ENCODE measurements around the gene IRF2.

The IRF2 gene

DNA sequence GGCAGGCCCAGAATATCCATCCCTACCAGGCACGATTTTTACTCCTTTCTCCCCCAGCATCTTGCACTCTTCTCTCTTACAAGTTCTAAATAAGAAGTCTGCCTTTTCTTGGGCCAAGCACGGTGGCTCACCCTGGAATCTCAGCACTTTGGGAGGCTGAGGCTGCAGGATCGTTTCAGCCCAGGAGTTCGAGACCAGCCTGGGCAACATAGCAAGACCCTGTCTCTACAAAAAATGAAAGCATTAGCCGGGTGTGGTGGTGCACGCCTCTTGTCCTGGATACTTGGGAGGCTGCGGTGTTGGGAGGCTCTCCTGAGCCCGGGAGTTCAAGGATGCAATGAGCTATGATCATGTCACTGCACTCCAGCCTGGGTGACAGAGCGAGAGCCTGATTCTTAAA, 64.8 kb downstream of the IRF2 start:
- no peak for DNase-seq (ENCODE audit: low spot score)

DNA sequence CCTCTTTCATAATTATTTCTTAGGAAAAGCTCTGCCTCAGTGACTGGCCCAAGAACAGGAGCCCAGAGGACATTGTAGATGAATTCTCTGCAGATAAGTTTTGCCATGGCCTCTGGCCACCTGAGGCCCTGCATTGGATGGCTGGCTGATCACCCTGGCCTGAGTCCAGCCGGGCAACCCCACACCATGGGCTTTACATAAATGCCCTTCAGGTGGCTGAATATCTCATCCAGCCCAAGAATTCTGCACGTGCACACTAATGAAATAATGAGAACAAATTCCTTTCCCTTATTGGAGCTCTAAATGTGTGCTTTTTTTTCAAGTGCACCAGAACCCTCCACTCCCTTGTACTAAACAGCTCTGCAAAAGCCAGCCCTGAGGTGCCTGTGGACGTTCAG, 65.7 kb downstream of the IRF2 start:
- DNase-seq (ENCODE audit: low spot score): no peak

DNA sequence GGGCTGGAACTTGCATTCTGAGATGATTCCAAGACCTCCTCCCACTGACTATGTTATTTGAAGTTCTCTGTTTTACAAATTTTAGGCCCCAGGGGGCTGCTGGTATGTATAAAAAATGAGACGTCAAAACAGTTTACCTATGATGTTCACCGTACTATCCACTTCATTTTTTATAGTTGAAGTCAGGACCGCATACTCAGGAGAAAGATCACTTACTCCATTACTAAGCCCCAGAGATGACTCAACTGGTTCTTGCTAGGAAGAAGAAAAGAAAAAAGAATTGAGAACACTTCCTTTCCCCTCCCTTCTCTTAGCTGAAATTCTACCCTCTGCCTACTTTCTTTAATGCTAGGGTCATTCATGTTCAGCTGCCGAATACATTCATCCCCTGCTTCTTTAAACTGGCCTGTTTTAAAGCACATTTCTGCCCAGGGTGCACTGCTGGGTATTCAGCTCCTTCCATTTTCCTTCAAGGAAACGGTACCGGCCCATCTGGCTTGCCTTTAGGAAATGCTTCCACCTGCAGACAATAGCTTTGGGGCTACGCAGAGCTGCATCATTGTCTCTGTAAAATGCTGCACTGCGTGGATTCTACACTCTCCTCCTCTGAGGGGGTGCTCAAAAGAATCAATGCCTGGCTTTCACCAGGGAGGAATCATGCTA, 66.2 kb downstream of the IRF2 start:
- no peak for DNase-seq (ENCODE audit: low spot score)

DNA sequence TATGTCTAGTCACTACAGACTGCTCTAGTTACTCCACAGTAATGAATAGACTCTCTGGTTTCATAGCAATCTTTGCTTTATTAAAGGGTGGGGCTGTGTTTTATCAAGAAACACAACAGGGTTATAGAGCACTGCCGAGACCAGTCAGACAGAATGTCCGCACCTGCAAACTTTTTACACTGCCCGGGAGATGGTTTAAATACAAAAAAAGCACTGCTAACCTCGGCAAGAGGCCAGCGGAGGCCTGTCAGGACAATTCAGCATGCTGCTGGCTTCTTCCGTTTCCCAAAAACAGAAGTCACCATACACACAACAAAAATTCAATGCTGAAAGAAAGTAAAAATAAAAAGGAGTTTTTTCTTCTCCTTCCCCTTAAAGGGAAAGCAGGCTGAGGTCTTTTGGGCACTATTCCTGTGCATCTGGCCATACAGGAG, 67.4 kb downstream of the IRF2 start:
- DNase-seq (ENCODE audit: low spot score): no peak

DNA sequence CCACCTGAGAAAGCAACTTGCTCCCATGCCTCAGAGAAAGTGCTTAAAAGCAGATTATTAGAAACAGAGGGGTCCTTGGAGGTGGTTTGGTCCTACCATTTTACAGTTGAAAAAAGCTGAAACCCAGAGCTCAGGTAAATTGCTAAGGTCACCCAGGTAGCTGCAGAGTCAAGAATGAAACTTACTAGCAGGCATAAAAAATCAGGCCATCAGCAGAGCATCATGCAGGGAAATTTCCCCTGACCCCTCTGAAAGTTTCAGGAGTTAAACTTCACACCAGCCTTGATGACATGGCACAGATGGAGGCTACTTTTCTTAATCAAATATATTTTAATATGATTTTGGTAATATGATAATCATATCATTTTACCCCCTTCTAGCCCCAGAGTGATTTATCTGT, 70.3 kb downstream of the IRF2 start:
- DNase-seq (ENCODE audit: low spot score): no peak

DNA sequence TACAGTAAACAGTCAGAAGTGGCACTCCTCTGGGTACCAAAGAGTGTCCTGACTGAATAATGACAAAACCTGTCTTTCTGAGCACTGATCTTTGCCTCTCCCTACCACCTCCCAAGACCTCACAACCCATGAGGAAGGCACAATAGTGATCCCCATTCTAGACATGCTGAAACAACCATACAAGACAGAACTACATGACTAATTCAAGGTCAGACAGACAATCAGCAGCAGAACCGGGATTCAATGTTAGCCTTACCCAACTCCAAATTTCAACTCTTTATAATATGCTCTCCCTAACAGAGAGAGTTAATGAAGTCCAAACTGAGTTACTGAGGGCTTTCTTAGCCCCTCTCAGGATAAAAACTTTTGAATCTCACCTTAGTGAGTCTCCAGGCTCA, 71.0 kb downstream of the IRF2 start:
- DNase-seq (ENCODE audit: low spot score): no peak

DNA sequence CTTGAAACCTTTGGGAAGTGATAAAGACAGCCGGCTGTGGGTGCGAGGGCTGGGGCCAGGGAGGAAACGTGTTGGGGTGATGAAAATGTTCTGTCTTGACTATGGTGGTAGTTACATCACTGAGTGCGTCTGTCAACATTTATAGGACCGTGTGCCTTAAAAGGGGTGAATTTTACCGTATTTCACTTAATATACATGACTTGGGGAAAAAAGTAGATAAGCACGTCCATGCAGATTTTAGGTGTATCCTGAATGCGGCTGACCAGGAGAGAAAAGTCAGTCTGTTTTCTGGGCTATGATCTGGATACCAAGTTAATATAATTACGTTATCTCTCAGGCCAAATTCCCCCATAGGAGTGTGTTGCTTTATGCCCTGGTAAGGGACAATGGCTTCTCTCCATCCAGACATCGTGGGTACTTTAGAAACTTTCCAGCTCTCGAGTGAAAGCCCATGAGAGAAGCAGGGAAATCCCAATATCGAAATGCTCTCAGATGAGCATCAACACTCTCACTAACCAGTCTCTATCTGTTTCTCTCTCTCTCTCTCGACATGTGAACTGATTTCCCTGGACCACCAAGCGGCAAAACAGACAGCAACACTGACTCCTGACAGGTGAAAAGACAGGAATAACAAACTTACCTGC, 71.5 kb downstream of the IRF2 start:
- no peak for DNase-seq (ENCODE audit: low spot score)

DNA sequence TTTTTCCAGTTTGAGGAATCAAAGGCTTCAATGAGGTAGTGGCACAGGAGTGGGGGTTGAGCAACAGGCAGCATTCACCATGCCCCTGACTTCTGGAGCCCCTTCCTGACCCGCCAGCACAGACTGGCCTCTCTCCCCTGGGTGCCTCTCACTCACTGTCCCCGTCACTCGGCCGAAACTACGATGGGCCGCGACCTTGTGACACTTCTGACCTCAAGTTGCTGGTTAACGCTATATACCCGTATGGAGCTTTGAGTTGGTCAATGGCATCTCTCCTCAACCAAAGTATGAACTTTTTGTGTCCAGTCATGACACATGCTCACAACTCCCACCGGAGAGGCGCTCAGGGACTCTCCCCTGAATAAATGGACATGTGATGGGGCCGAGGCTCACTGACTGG, 72.1 kb downstream of the IRF2 start:
- no peak for DNase-seq (ENCODE audit: low spot score)

DNA sequence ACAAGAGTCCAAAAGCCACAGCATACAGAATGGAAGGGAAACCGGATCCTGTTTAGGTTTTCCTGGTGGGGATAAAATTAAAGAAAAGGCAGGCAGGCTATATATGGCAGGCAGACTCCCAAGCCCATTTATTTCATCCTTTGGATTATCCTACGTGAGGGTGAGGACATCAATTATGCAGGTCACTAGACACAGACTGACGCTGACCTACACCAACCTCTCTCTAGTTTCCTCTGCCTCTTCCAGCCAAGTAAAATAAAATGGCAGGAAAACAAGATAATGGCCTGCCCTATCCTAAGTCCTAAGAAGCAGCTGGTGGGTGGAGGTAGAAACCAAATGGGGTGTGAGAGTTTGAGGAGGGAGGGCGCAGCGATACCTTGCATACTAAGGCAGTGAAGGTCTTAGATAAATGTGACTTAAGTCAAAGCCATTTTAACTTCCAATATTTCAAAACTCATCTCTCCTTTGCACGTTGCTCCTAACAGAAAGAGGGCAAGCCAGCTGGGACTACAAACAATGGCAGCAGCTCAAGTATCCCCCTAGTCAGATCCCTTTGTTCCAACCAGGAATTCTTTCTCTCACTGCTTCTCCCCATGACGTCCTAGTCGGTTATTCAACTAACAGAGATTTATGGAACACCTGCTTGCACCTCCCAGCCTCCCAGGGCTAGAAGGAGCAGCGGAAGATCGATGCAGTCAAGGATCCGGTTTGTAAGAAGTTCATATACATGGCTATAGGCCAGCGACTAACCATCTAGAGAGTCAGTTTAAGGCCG, 72.8 kb downstream of the IRF2 start:
- no peak for DNase-seq (ENCODE audit: low spot score)

DNA sequence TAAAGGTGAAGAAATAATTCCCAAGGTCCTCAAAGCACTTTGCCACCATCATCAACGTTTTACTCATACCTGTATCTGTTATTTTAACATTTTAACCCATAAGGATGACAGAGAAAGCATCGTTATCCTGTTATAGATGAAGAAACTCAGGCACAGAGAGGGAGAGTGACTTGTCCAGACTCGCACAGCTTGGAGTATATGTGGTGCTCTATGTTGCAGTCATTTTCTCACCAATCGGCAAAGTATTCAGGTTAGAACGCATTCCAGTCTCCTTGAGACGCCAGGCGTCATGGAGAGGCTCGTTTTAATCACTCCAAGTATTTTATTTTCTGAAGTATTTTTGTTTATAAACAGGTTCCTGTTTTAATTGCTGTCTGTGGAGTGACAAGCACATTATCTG, 73.5 kb downstream of the IRF2 start:
- DNase-seq (ENCODE audit: low spot score): no peak

DNA sequence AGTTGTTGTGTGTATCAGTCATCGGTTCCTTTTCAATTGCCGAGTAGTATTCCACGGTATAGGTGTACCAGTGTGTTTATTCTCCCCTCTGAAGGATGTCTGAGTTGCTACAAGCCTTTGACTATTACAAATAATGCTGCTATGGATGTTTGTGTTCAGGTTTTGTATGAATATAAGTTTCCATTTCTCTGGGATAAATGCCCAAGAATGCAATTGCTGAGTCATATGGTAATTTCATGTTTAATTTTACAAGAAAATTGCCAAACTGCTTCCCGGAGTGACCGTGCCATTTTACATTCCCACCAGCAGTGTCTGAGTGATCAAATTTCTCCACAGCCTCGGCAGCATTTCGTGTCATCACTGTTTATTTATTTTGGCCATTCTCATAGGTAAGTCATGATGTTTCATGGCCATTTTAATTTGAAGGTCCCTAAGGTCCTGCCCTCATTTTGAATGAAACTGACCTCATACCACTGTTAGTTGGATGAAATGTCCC, 73.9 kb downstream of the IRF2 start:
- DNase-seq (ENCODE audit: low spot score): no peak

DNA sequence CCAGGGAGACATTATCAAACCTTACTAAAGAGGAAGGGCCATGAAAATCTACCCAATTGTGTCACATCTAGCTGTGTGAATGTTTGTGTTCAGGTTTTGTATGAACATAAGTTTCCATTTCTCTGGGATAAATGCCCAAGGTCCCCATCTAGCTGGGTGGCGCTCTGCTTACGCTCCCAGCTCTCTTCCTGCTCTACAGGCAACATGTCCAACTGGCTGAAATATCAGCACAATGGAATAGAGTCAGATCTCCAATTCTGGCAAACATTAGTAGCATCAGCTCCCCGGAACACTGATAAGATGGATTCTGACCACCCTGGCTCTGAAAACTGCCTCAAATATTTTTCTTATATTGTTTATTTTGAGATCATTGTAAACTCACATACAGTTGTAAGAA, 74.8 kb downstream of the IRF2 start:
- DNase-seq (ENCODE audit: low spot score): no peak

DNA sequence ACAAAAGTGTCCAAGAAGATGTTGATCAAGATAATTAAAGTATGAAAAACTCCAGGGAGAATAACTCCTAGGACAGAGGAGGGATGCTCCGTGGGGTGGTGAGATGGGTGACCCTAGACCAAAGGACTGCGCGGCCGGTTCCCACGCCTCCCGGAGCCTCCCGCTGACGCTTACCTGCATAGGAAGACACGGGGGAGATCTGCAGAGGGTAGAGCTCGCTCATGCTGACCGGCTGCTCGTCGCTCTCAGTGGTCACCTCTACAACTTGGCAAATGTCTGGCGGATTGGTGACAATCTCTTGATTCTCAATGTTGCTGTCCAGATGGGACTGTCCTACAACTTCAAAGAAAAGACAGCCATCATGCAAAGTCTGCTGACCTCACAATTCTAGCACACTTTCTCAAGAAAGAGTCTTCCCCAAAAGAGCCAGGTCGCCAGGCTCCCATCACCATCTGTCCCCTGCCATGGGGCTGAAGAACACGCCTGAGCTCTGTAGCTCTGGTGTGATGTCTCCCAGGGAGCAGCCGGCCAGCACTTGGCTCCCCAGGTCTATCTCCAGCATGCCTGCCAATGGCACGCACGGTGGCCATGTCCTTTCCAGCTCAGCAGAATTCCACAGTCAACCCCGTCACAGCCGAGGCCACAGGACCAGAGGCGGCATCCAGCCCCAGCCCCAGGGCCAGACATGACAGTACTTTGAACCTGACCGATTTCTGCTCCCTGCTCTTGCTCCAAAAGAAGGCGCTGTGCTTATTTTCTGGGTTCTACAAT, 75.4 kb downstream of the IRF2 start:
- no peak for DNase-seq (ENCODE audit: low spot score)

DNA sequence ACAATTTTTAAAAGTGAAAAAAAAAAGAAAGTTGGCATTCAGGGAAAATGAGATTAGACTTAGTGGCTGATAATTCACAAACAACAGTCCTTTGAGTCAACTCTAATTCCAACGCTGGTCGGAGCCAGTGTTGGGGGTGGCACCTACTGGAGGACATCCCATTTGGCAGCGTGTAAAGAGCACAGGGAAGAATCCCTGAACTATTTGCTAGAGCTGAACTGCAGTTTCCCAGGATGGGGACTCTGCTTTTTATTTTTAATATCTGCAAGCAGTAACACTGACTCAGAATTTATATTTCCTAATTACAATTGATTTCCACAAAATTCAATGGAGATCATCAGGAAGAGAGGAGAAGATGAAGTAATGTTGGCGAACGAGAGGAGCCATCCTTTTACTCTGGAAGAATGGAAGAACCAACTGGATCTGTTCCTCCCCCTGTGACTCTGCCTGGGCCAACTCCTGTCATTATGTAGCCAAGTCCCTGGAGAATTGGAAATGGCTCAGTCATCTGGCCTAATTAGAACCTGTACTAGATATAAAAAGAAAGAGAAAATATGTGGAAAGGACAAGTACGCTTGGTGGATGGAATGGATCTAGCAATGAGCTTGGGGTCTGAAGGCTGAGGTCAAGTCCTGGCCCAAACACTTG, 76.7 kb downstream of the IRF2 start:
- DNase-seq (ENCODE audit: low spot score): no peak

DNA sequence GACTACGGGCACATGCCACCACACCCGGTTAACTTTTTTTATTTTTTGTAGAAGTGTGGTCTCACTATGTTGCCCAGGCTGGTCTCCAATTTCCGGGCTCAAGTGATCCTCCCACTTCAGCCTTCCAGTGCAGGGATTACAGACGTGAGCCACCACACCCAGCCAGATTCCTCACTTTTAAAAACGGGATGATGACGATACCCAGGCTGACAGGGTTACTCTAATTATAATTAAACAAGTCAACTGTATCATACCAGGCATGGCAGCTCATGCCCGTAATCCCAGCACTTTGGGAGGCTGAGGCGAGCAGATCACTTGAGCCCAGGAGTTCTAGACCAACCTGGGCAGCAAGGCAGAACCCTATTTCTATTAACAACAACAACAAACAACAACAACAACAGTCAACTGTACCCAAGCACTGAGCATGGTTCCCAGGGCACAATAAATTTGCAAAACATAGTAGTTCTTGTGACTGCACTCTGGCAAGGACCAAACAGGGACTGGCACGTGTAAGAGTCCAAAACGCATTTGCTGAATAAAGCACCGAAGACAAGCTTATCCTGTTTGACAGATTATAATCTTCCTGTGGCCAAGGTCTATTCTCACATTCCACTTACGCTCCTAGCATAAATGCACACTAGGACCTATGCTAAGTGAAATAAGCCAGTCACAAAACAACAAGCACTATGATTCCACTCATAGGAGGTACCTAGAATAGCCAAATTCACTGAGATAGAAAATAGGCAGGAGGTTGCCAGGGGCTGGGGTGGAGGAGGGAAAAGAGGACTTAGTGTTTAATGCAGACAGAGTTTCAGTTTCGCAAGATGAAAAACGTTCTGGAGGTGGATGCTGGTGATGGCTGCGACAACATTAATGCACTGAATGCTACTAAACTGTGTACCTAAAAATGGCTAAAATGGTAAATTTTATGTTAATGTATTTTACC, 77.5 kb downstream of the IRF2 start:
- no peak for DNase-seq (ENCODE audit: low spot score)

DNA sequence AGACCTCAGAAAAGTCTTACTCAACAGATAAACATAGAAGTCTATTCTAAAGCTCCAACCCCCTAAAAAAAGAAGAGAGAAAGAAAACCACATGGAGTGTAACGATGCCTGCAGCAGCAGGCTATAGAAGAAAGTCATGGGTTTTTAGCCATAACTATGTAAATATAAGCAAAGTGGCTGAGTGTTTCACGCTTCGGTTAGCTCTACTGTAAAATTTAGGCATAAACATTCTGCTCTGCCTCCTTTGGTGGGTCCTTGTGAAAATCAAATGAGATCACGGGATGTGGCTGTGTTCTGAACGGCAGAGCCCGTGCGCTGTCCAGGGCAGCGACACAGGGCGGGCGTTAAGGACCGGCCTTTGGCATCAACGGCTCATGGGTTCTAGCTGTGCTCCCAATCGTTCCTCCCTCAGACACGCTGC, 78.4 kb downstream of the IRF2 start:
- DNase-seq (ENCODE audit: low spot score): no peak

DNA sequence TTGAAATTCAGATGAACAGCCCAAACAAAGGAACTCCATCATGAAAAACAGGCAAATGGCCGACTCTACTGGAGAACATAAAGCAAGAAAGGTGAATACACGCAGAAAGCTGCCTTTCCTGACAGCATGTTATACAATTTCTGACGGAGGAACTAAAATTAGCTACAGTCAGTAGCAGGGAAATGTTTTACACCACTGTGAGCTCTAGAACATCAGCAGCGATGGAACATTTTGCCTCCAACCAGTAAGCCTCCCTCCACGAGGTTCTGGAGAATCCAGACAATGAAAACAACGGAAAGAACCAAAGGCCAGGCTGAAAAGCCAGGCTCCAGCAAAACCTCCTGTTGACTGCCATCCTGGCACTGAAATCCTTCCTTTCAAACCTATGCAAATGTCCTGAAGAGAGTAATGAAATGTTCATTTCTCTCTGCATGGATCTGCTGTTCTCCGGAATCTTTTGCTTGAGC, 78.9 kb downstream of the IRF2 start:
- DNase-seq (ENCODE audit: low spot score): no peak

DNA sequence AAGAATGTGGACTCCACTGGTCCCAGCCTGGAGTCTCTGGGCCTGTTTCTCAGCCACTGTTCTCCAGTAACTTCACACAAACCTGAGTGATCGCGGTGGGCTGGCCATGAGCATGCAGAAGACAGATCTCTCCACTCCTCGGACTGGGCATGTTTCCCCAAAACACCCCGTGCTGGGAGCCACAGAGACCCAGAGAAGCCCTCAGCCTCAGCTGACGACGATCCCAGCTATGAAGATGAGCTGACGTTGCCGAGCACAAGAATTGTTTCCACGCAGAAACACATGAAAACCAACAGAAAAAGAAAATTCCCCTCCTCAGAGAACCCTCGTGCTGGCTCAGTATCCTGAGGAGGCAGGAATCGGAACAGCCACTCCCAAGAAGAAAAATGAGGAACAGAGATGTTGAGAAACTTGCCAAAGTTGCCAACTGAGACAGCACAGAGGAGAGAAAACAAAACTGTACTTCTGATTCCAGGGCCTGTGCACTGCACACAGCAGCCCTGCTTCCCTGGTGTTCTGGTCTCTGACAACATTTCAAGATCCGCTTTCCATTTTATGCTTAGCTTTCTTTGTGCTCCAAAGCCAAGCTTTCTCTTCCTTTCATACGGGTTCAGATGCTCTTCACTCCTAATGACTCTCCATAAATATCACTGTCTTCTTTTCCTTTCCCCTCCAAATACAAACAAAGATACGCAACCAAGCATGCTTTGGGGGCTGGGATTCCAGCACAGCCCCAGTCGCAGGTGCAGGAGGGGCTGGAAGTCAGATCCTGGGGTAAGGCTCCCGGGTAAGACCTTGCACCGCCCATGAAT, 81.4 kb downstream of the IRF2 start:
- DNase-seq (ENCODE audit: low spot score): no peak

DNA sequence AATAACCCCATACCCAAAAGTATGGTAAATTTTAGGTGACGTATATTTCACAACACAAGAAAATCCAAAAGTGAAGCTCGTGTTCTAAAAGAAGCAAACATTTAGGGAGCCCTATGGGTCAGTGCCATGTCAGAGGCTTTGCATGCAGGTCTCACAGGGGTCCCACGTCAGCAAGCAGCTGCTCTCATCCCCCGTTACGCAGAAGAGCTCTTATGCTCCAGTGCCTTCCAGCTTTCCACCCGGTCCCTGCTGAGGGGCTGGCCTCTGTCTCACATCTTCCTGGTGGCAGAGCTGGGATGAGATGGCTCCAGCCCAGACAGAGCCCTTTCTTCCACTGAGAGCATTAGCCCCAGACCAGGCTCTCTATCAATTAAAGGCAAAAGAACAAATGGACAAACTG, 82.0 kb downstream of the IRF2 start:
- no peak for DNase-seq (ENCODE audit: low spot score)

Measured in HuH-7 (cell line).